ENCODE measurements around the gene SYNPR.

SYNPR gene

GRCh38 chr3:63309768-63310167, 31.7 kb downstream of the SYNPR start:
- no peak for DNase-seq

DNA sequence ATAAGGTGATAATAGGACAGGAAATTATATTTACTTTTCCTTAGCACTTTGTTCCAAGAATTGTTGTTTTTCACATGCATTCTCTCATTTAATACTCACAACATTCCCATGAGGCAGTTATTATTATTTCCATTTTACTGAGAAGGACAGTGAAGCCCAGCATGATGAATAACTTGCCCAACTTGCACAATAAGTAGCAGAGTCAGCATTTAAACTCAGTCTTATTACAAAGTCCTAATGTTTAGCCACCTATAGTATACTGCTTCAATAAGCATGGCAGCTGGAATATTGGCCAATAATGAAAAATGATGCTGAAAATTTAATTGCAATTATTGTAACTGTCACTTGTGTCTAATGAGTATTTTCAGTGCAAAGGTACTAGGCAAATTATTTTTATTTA, 45.7 kb downstream of the SYNPR start:
- no peak for DNase-seq

DNA sequence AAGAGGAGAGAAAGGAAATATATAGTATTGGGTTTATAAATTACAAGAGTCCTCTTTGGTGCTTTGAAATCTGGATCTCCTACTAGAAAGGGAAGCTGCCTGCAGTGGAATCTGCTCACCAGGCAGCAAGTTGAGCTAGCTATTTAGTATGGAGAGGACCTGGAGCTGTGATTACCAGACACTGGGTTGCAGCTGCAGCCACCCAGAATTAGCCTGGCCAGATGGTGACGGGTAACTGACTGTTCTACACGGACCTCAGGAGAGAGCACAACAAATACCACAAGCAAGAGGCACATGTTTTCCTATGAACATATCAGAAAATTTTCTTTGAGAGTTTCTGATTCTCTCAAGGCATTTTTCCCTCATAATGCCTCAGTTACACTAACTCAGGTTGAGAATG, 46.5 kb downstream of the SYNPR start:
- DNase-seq, result no peak

DNA sequence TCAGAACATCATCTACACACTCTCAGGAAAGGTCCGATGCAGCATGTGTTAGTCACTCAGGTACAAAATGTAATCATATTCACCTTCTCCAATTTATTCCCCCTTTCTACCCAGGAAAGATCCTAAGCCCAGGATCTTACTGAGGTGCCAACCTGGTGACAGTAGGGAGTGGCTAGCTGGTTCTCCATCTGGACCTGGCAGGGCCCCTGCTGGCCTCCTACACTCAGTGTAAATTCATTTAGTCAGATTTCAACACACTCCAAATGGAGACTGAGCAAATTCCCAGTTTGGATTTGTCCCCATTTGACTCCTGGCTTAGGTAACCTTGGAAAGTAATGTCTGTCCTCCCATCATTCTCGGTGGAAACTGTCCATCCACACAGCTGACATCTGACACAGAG, 47.3 kb downstream of the SYNPR start:
- no peak for DNase-seq

- no peak for DNase-seq
Observed at GRCh38 chr3:63328365-63328764, 50.3 kb downstream of the SYNPR start.

DNA sequence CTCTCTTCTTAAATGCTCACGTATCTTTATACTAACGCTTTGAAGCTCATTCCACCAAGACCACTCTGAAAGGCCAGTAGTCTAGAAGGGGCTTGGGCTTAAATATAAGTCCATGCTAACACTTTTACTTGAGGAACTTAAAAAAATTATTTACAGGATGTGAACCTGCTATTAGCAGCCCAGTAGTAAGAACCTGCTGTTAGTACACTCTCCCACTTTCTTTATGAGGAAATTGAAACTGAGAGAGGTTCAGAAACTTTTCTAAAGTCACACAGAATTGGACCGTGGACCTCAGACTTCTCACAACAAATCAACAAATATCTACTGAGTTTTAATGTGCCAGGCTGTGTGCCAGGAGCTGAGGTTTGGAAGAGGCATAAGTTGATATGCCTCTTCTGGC, 53.4 kb downstream of the SYNPR start:
- DNase-seq, result no peak

DNA sequence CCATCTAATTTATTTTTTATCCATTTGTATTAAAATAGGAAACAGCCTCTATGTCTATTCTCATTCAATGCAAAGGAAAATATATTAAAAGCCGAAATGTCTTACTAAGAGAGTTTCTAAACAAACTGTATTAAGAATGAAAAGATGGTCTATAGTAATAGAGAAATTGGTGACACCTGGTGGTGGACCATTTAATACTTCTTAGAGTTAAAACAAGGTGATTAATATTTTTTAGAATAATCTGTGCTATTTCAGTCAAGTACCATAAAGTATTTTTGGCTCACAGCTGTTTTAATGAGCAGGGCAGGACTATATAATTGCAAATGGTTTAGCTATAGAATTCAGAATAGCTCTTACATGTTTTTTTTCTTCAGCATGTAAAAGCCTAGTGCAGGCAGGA, 55.7 kb downstream of the SYNPR start:
- no peak for DNase-seq

GRCh38 chr3:63338351-63338750, 60.2 kb downstream of the SYNPR start:
- no peak for DNase-seq

DNA sequence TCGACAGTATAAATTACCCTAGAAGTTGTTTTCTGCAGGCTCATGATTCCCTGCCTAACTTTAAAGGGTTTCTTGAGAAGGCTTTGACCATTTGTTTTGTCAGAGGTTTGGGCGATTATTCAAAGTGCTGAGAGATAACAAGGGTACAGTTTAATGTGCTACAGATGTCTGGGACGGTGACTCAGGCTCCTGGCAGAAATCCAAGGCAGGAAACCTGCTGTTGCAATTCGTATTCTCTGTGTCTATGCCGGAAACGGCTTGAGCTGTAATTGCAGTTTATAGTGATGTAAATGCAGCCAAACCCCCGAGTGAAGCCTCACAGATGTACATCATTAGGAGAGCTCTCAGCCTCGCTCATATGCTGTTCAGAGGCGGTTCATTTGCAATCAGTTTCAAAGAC, 65.6 kb downstream of the SYNPR start:
- peak; percentile 83 for DNase-seq

- DNase-seq, result no peak
Observed at GRCh38 chr3:63344661-63345060, 66.6 kb downstream of the SYNPR start.

GRCh38 chr3:63349583-63350573, 71.8 kb downstream of the SYNPR start:
- no peak for DNase-seq

- DNase-seq, result no peak
Observed at GRCh38 chr3:63351159-63352007, 73.3 kb downstream of the SYNPR start.

DNA sequence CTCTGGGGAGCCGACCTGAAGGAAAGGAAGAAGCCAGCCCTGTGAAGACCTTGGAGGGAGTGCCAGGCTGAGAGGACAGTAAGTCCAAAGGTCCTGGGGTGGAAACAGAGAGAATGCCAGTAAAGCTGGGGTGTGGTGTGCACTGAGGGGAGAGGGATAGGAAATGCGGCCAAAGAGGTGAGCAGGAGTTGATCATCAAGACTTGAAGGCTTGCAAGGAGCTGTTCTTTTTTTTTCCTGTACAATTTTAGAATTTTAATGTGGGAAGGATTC, 73.8 kb downstream of the SYNPR start:
- no peak for DNase-seq

DNA sequence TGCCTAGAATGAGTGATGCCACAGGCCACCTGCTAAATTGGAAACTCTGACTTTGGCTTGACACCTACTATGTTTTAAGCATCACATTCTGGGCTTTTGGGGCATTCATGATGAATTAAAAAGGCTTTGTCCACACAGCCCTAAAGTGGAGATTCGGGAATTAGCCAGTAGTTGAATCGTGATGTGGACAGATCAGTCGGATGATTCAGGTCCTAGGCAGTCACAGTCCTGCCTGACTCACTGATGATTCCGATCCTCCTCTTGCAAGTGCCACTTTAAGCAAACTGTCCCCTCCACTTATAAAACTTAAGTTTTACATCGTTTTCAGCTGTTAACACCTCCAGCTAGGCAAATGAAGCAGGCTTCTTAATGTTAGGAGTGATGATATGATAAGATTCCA, 75.3 kb downstream of the SYNPR start:
- DNase-seq, result no peak

DNA sequence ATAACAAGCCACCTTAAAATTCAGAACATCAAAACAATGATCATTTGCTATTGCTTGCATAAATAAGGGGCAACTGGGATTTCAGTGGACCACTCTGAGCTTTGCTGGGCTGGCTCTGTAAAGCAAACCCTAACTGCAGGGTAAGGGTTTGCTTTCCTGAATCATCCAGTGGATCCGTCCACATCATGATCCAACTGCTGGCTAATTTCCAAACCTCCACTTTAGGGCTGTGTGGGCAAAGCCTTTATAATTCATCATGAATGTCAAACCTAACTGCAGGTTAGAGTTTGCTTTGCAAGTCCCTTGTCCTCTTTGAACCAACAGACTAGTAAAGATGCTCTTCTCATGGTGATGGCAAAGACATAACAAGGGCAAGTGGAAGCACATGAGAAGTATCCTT, 76.1 kb downstream of the SYNPR start:
- no peak for DNase-seq

GRCh38 chr3:63355809-63356208, 77.7 kb downstream of the SYNPR start:
- no peak for DNase-seq

- no peak for DNase-seq
Observed at GRCh38 chr3:63364495-63364894, 86.4 kb downstream of the SYNPR start.

GRCh38 chr3:63364910-63365309, 86.8 kb downstream of the SYNPR start:
- no peak for DNase-seq

DNA sequence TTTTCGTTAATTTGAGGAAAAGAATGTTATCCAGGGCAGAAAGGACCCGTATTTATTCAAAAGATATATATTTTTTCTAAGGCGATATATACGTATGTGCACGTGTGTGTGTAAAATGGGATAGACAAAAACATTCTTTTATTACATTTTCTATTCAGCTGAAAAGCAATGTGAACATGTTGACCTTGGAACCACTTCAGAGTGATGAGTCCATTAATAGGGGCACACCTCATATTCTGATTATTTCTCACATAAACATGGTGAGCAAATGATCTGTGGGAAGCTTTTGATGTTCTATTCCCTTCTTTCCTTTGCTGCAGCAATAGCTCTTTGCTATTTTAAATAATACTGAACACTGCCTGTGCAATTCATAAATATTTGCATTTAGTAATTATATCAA, 87.6 kb downstream of the SYNPR start:
- DNase-seq, result no peak

- DNase-seq, result no peak
Observed at GRCh38 chr3:63370094-63370493, 92.0 kb downstream of the SYNPR start.

- DNase-seq, result no peak
Observed at GRCh38 chr3:63383040-63383439, 104.9 kb downstream of the SYNPR start.

DNA sequence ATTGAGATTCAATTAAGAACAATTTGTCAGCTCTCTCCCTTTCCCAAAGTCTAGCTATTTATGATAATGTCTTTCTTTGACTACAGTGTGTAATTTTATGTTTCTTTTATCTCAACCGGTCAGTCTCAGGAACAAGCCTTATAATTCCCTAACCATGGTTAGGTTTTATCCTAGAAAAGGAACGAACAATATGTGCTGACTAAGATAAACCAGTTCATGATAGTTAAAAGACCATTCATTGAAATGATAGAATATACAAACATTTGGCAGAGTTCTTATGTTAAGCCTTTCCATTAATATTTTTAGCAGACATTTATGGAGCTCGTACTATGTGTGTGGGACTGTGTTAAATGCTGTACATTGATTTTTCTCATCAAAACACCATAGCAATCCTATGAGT, 106.3 kb downstream of the SYNPR start:
- DNase-seq, result no peak

DNA sequence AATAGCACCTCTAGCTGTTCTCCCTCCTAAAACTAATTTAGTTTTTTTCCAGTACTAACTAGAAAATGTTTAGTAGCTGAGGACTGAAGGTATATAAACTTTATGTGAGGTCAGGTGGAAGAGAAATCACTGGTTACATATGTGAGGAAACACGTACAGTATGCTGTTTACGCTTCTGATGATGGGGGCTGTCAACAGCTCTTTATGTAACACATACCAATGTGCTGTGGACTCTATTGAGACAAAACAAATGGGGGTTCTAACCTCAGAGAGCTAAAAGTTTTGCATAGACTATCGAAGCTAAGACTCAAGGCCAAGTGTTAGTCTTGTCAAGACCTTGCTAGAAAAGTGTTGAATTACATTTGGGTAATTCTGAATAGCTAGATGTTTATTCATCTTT, 107.5 kb downstream of the SYNPR start:
- DNase-seq, result no peak

- no peak for DNase-seq
Observed at GRCh38 chr3:63386568-63386967, 108.5 kb downstream of the SYNPR start.

Measured in NCI-H1417 treated with DMSO at 0.1 percent for 48 hours (cell line).